Colonic mucosa (tissue), 4 donors: ENCODE measurements around the gene ABITRAM. TPM values are rescaled to one million over a fixed set of nuclear protein-coding genes. Genes with fewer than 3 reads are reported as not detected.

Experiments used
- DNase-seq: peaks from one replicate; pipeline ENCODE4 v3.0.0-alpha.2; 2020
- H3K27ac ChIP-seq: fragments of 200-600 bp; one replicate; pipeline ENCODE4 v1.8.0; 2021
- H3K27me3 ChIP-seq: fragments of 200-600 bp; one replicate; pipeline ENCODE4 v1.8.0; 2021
- H3K36me3 ChIP-seq: fragments of 200-600 bp; one replicate; pipeline ENCODE4 v1.8.0; 2021
- H3K4me1 ChIP-seq: fragments of 200-600 bp; one replicate; pipeline ENCODE4 v1.8.0; 2021; ENCODE audit warnings: mild to moderate bottlenecking
- H3K4me3 ChIP-seq: fragments of 200-600 bp; one replicate; pipeline ENCODE4 v1.8.0; 2021
- H3K9ac ChIP-seq, 2 donors: one replicate each; pipeline ENCODE4 v1.7.0; 2013; ENCODE audit warnings: control low read depth in 2 of 2, low read depth in 2 of 2, low read length in 2 of 2
- H3K9me3 ChIP-seq: fragments of 200-600 bp; one replicate; pipeline ENCODE4 v1.8.0; 2021
- CTCF ChIP-seq: fragments of 200-600 bp; IDR thresholded peaks from one replicate; pipeline ENCODE4 v1.8.0; 2022; ENCODE audit warnings: antibody characterized with exemption, mild to moderate bottlenecking
- intact Hi-C: fragments of 100-400 bp; cut with DNase I; formaldehyde crosslinking; loops from one replicate; pipeline ENCODE4 v1.14.1; 2022
- total RNA-seq, 2 donors: library from RNA; stranded (reverse); fragmentation: NEBNext Ultra II Directional in 1 of 2; extraction: Animal tissue kit (Norgen Biotek cat#: 25700) in 1 of 2; gene quantifications; one replicate each; pipeline ENCODE4 v1.2.1, GENCODE V29; 2021
- donor health status: healthy.
- donor health status: DM: no; HTN: no; CAD: no.
- donor health status: DM: no; HTN: no; CAD: no.

Gene ABITRAM
- total RNA-seq, 2 donors from 2014 or later: 15.3 to 15.7 TPM

- no peaks in the 10 kb centered on the region for H3K9me3 ChIP-seq
- DNase-seq: no peak
- no peak overlapping the region for H3K4me3 ChIP-seq
- no peaks in the 10 kb centered on the region for H3K4me1 ChIP-seq
- H3K9ac ChIP-seq: no peak overlapping the region
- H3K27ac ChIP-seq: no peak overlapping the region
- no peaks in the 10 kb centered on the region for H3K36me3 ChIP-seq
- no peaks in the 10 kb centered on the region for H3K27me3 ChIP-seq
- intact Hi-C loops: no loop called here
- peak; percentile 54 for TF ChIP-seq CTCF
These were observed 19.9 kb downstream of the ABITRAM start for GRCh38 chr9:108953983-108954574.

- no peaks in the 10 kb centered on the region for H3K27me3 ChIP-seq
- no peak overlapping the region for H3K4me3 ChIP-seq
- H3K36me3 ChIP-seq: no peaks in the 10 kb centered on the region
- DNase-seq: no peak
- no peak for TF ChIP-seq CTCF
- no peak overlapping the region for H3K27ac ChIP-seq
- H3K4me1 ChIP-seq: no peaks in the 10 kb centered on the region
- no peak overlapping the region for H3K9ac ChIP-seq
- intact Hi-C loops: no loop called here
- H3K9me3 ChIP-seq: no peaks in the 10 kb centered on the region
These were observed 21.9 kb downstream of the ABITRAM start for GRCh38 chr9:108956022-108956630.

- Histone ChIP-seq H3K9ac (no peak overlapping the region), H3K27ac (no peak overlapping the region), H3K9me3 (no peaks in the 10 kb centered on the region), H3K4me3 (no peak overlapping the region), H3K36me3 (no peaks in the 10 kb centered on the region), H3K4me1 (no peaks in the 10 kb centered on the region), H3K27me3 (no peaks in the 10 kb centered on the region)
- no peak for DNase-seq
- no peak for TF ChIP-seq CTCF
- intact Hi-C loops: no loop called here
These were observed 22.4 kb downstream of the ABITRAM start for GRCh38 chr9:108956631-108957026.

- intact Hi-C loops: no loop called here
- Histone ChIP-seq H3K4me1 (no peaks in the 10 kb centered on the region), H3K36me3 (no peaks in the 10 kb centered on the region), H3K9me3 (no peaks in the 10 kb centered on the region), H3K27me3 (no peaks in the 10 kb centered on the region), H3K4me3 (no peak overlapping the region), H3K27ac (no peak overlapping the region), H3K9ac (no peak overlapping the region)
- DNase-seq: no peak
- no peak for TF ChIP-seq CTCF
These were observed 26.1 kb downstream of the ABITRAM start for GRCh38 chr9:108960331-108960730.

- no peak overlapping the region for H3K27ac ChIP-seq
- no peaks in the 10 kb centered on the region for H3K4me1 ChIP-seq
- no peaks in the 10 kb centered on the region for H3K36me3 ChIP-seq
- no peaks in the 10 kb centered on the region for H3K9me3 ChIP-seq
- DNase-seq: no peak
- H3K4me3 ChIP-seq: no peak overlapping the region
- H3K9ac ChIP-seq: no peak overlapping the region
- intact Hi-C loops: no loop called here
- no peak for TF ChIP-seq CTCF
- H3K27me3 ChIP-seq: no peaks in the 10 kb centered on the region
These were observed 27.0 kb downstream of the ABITRAM start for GRCh38 chr9:108961151-108961550.
